HepG2 (cell line): ENCODE data around the gene SPPL2B. TPM values are rescaled to one million over a fixed set of nuclear protein-coding genes. Genes with fewer than 3 reads are reported as not detected.

ENCODE experiments used
- ATF4 ChIP-seq, 2 experiments: fragments of 450-650 bp in 1 of 2; sonication (generic) in 1 of 2; formaldehyde crosslinking; IDR thresholded peaks; 2 replicates each; pipeline versions ENCODE4 v1.5.0 to v1.8.0; 2020 to 2022; ENCODE audit warnings: mild to moderate bottlenecking in 1 of 2, missing genetic modification reagents in 1 of 2
- ELF1 ChIP-seq: sonication (generic); formaldehyde crosslinking; IDR thresholded peaks from 2 replicates; pipeline ENCODE4 v1.4.0; 2020; ENCODE audit warnings: missing genetic modification reagents
- ELF3 ChIP-seq: IDR thresholded peaks from 2 replicates; pipeline ENCODE4 v1.6.1; 2016; ENCODE audit warnings: missing genetic modification reagents, missing compliant biosample characterization
- HOXA9 ChIP-seq: sonication (generic); formaldehyde crosslinking; IDR thresholded peaks from 2 replicates; pipeline ENCODE4 v1.8.1; 2022; ENCODE audit warnings: missing genetic modification reagents, mild to moderate bottlenecking, moderate library complexity, borderline replicate concordance
- NBN ChIP-seq: fragments of 450-650 bp; conservative IDR thresholded peaks from 2 replicates; pipeline ENCODE4 v1.6.1; 2017
- PAX8 ChIP-seq: sonication (generic); formaldehyde crosslinking; IDR thresholded peaks from 2 replicates; pipeline ENCODE4 v1.8.0; 2022; ENCODE audit warnings: mild to moderate bottlenecking, missing genetic modification reagents, borderline replicate concordance
- SCMH1 ChIP-seq: sonication (generic); formaldehyde crosslinking; IDR thresholded peaks from 2 replicates; pipeline ENCODE4 v1.9.0; 2021; ENCODE audit warnings: missing genetic modification reagents, mild to moderate bottlenecking, borderline replicate concordance
- SP5 ChIP-seq: IDR thresholded peaks from 2 replicates; pipeline ENCODE4 v1.6.1; 2016; ENCODE audit warnings: low read depth, borderline replicate concordance
- SUZ12 ChIP-seq: fragments of 150-350 bp; IDR thresholded peaks from 2 replicates; pipeline ENCODE4 v1.6.1; 2014; ENCODE audit warnings: low read depth, low read length
- TEF ChIP-seq: sonication (generic); formaldehyde crosslinking; IDR thresholded peaks from 2 replicates; pipeline ENCODE4 v1.5.0; 2020; ENCODE audit warnings: missing genetic modification reagents
- TERF1 ChIP-seq: sonication (generic); formaldehyde crosslinking; IDR thresholded peaks from 2 replicates; pipeline ENCODE4 v1.8.0; 2022; ENCODE audit warnings: mild to moderate bottlenecking, missing genetic modification reagents, moderate library complexity
- THAP7 ChIP-seq: sonication (generic); formaldehyde crosslinking; IDR thresholded peaks from 2 replicates; pipeline ENCODE4 v1.8.1; 2023; ENCODE audit warnings: mild to moderate bottlenecking, missing genetic modification reagents
- TOE1 ChIP-seq: sonication (generic); formaldehyde crosslinking; IDR thresholded peaks from 2 replicates; pipeline ENCODE4 v1.4.0; 2020; ENCODE audit warnings: mild to moderate bottlenecking, missing genetic modification reagents
- YEATS2 ChIP-seq: sonication (generic); formaldehyde crosslinking; IDR thresholded peaks from 2 replicates; pipeline ENCODE4 v1.4.0; 2020; ENCODE audit warnings: missing genetic modification reagents, borderline replicate concordance
- ZBTB38 ChIP-seq: sonication (generic); formaldehyde crosslinking; IDR thresholded peaks from 2 replicates; pipeline ENCODE4 v1.5.1; 2020; ENCODE audit warnings: mild to moderate bottlenecking, missing genetic modification reagents
- ZEB1 ChIP-seq: IDR thresholded peaks from 2 replicates; pipeline ENCODE4 v1.6.1; 2012; ENCODE audit warnings: mild to moderate bottlenecking, low read depth, inconsistent platforms; ENCODE audit not compliant: insufficient replicate concordance
- ZMYM2 ChIP-seq: sonication (generic); formaldehyde crosslinking; IDR thresholded peaks from 2 replicates; pipeline ENCODE4 v1.8.0; 2022; ENCODE audit warnings: mild to moderate bottlenecking, missing genetic modification reagents
- ZNF225 ChIP-seq: sonication (generic); formaldehyde crosslinking; IDR thresholded peaks from 2 replicates; pipeline ENCODE4 v1.4.0; 2020; ENCODE audit warnings: mild to moderate bottlenecking, missing genetic modification reagents
- ZNF256 ChIP-seq: sonication (generic); formaldehyde crosslinking; conservative IDR thresholded peaks from 2 replicates; pipeline ENCODE4 v1.4.0; 2020; ENCODE audit warnings: missing genetic modification reagents
- ZNF329 ChIP-seq: sonication (generic); formaldehyde crosslinking; IDR thresholded peaks from 2 replicates; pipeline ENCODE4 v1.9.0; 2021; ENCODE audit warnings: low read depth, mild to moderate bottlenecking, missing genetic modification reagents
- ZNF382 ChIP-seq: sonication (generic); formaldehyde crosslinking; IDR thresholded peaks from 2 replicates; pipeline ENCODE4 v1.5.0; 2020; ENCODE audit warnings: missing genetic modification reagents, mild to moderate bottlenecking, borderline replicate concordance
- ZNF510 ChIP-seq: sonication (generic); formaldehyde crosslinking; IDR thresholded peaks from 2 replicates; pipeline ENCODE4 v1.4.0; 2020; ENCODE audit warnings: low read depth, mild to moderate bottlenecking, missing genetic modification reagents
- ZNF770 ChIP-seq: sonication (generic); formaldehyde crosslinking; IDR thresholded peaks from 2 replicates; pipeline ENCODE4 v1.5.0; 2020; ENCODE audit warnings: mild to moderate bottlenecking, missing genetic modification reagents
- polyA plus RNA-seq, 8 experiments: library from polyadenylated mRNA; depleted of rRNA in 3 of 8; stranded (reverse) in 7 of 8; unstranded in 1 of 8; fragments of >200 nt; fragmentation: Illumina TruSeq in 4 of 8; extraction: Trizol in 4 of 8; gene quantifications; 2 replicates each; pipeline versions ENCODE4 v1.2.1 to v1.2.3, GENCODE V29; 2011 to 2016; ENCODE audit warnings: low read depth in 4 of 8, missing spikeins in 1 of 8, mixed read lengths in 1 of 8; ENCODE audit not compliant: insufficient read depth in 1 of 8
- total RNA-seq, 5 experiments: library from RNA; depleted of rRNA; stranded (reverse); fragments of >200 nt; fragmentation: Illumina TruSeq; extraction: Trizol; gene quantifications; 2 replicates each; pipeline ENCODE4 v1.2.3, GENCODE V29; 2016; ENCODE audit warnings: low read depth in 1 of 5
- TF ChIP-seq, protein P1 (sequence below): sonication (generic); formaldehyde crosslinking; IDR thresholded peaks from 2 replicates; pipeline ENCODE4 v1.8.0; 2022; ENCODE audit warnings: missing genetic modification reagents, low read depth, mild to moderate bottlenecking, borderline replicate concordance

SPPL2B gene
- total and polyA plus RNA-seq, 2 of the 13 experiments (the other 11 are each of a cell fraction or from before 2014, with no cell fraction given): 14.9 to 15.2 TPM

DNA sequence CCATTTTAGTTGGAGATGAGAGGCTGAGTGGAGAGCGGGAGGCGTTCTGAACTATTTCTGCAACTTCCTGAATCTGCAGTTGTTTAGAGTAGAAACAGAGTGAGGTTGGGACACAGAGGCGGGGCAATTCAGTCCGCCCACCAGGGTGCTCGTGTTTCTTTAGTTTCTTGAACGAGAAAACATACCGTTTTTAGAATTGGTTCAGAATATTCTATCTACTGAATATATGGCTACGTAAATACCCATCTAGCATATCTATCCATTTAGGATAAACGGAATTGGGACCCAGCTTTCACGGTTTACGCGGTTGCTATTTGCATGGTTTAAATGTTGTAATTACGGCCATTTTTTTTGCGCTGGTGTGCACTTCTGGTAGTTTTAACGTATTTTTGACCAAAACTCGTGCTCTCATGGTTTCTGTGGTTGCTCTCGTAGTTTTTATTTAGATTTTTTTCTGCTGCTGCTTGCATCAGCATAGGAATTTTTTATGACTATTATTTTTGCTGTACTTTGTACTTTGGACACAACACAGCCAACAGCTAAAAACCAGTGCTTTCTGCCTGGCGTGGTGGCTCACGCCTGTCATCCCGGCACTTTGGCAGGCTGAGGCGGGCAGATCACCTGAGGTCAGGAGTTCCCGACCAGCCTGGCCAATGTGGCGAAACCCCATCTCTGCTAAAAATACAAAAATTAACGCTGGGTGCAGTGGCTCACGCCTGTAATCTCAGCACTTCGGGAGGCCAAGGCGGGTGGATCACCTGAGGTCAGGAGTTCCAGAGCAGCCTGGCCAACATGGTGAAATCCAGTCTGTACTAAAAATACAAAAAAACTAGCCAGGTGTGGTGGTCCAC, 66.2 kb downstream of the SPPL2B start (continued):
- TF ChIP-seq SCMH1 (no peak), TEF (CRISPR knock-in tag) (no peak), NBN (no peak), TERF1 (CRISPR knock-in tag) (no peak), ZNF382 (no peak), ZNF256 (CRISPR knock-in tag) (no peak), HOXA9 (CRISPR knock-in tag) (no peak), ZBTB38 (CRISPR knock-in tag) (no peak), ZNF329 (no peak), ATF4 (CRISPR knock-in tag; IDR thresholded peaks at IDR 0.05) (peak in 1 of 2 experiments; percentile 94; a peak in 2 of 4 replicates), ZMYM2 (CRISPR knock-in tag) (peak; percentile 71; the same call in 1 of the 2 replicates), ZEB1 (no peak), ZNF225 (CRISPR knock-in tag) (no peak; the same call in 1 of the 2 replicates), YEATS2 (CRISPR knock-in tag) (no peak), ELF3 (CRISPR knock-in tag) (peak; percentile 25; the same call in 1 of the 2 replicates), ELF1 (CRISPR knock-in tag) (peak; percentile 56; the same call in 1 of the 2 replicates), TOE1 (CRISPR knock-in tag) (no peak), PAX8 (CRISPR knock-in tag) (no peak), ZNF770 (CRISPR knock-in tag) (no peak), THAP7 (CRISPR knock-in tag) (no peak), ZNF510 (CRISPR knock-in tag) (no peak), SP5 (peak; percentile 33; the same call in 1 of the 2 replicates), SUZ12 (no peak)
- TF ChIP-seq, protein P1, sequence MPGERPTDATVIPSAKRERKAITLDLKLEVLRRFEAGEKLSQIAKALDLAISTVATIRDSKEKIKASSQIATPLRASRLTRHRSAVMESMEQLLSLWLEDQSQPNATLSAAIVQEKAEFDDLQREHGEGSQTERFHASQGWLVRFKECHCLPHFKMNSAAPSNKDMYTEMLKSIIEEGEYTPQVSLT (CRISPR knock-in tag): no peak
